HepG2 (cell line): ENCODE results near the gene FNBP1L.

Source experiments
- STAG1 ChIP-seq: sonication (generic); formaldehyde crosslinking; IDR thresholded peaks from 2 replicates; pipeline ENCODE4 v1.4.0; 2020; ENCODE audit warnings: missing genetic modification reagents
- ZNF773 ChIP-seq: sonication (generic); formaldehyde crosslinking; IDR thresholded peaks from 2 replicates; pipeline ENCODE4 v1.4.0; 2020; ENCODE audit warnings: missing genetic modification reagents, borderline replicate concordance
- ZNF777 ChIP-seq: sonication (generic); formaldehyde crosslinking; IDR thresholded peaks from 2 replicates; pipeline ENCODE4 v1.4.0; 2020; ENCODE audit warnings: missing genetic modification reagents
- TF ChIP-seq, protein P1 (sequence below): sonication (generic); formaldehyde crosslinking; IDR thresholded peaks from 2 replicates; pipeline ENCODE4 v1.5.0; 2020; ENCODE audit warnings: mild to moderate bottlenecking, missing genetic modification reagents, moderate library complexity

DNA sequence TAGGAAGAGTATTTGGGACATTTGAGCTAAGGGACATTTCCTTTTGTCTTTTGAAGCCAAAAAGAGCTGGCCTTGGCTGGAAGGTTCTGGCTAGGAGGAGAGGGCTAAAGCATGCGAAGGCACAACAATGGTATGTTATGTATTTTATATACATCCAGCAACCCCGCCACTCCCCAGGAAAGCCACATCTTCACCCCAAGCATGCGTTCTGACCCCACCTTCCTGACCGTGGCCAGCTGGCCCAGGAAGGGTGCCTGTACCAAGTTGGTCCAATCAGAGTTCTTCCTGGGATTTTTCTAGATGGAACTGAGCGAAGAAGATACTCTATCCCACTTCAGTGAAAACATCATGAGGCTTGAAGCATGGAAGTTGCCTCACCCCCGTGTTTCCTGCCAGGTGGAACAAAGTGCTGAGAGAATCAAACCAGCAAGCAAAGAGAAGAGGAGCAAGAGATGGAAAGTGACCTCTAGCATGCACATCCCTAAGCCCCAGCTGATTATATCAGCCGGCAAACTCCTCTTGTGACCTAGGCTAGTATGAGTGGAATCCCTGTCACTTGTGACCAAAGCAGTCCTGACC is 151.0 kb downstream of the FNBP1L start:
- TF ChIP-seq ZNF777 (CRISPR knock-in tag) (no peak), STAG1 (no peak), ZNF773 (CRISPR knock-in tag) (no peak)
- TF ChIP-seq, protein P1, sequence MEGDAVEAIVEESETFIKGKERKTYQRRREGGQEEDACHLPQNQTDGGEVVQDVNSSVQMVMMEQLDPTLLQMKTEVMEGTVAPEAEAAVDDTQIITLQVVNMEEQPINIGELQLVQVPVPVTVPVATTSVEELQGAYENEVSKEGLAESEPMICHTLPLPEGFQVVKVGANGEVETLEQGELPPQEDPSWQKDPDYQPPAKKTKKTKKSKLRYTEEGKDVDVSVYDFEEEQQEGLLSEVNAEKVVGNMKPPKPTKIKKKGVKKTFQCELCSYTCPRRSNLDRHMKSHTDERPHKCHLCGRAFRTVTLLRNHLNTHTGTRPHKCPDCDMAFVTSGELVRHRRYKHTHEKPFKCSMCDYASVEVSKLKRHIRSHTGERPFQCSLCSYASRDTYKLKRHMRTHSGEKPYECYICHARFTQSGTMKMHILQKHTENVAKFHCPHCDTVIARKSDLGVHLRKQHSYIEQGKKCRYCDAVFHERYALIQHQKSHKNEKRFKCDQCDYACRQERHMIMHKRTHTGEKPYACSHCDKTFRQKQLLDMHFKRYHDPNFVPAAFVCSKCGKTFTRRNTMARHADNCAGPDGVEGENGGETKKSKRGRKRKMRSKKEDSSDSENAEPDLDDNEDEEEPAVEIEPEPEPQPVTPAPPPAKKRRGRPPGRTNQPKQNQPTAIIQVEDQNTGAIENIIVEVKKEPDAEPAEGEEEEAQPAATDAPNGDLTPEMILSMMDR (CRISPR knock-in tag), result no peak
